Measurements from ENCODE around the gene RCC1. TPM values are rescaled to one million over a fixed set of nuclear protein-coding genes. Genes with fewer than 3 reads are reported as not detected.

The RCC1 gene
- total RNA-seq, 2 donors from 2014 or later, result 10.1 to 23.4 TPM

DNA sequence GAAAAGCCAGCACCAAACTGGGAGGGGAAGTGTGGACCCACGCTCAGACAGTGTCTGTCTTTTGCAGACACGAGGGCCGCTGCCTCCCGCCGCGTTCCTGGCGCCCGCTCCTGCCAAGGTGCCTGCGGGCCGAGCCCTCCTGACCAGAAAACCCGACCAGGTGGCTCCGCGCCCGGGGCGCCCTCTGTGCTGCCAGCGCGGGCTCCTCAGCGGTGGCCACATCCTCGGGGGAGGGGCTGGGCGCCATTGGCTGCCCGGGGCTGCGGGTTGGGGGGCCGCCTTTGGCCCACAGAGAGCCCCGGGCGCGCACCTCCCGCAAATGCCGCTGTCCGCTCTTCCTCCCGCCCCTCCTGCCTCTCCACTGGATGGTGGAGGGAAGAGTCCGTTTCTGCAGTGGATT is 24.6 kb downstream of the RCC1 start:
- no peaks in the 10 kb centered on the region for H3K27me3 ChIP-seq
- no peak for TF ChIP-seq POLR2A (IDR thresholded peaks at IDR 0.05)
- TF ChIP-seq, protein P1, sequence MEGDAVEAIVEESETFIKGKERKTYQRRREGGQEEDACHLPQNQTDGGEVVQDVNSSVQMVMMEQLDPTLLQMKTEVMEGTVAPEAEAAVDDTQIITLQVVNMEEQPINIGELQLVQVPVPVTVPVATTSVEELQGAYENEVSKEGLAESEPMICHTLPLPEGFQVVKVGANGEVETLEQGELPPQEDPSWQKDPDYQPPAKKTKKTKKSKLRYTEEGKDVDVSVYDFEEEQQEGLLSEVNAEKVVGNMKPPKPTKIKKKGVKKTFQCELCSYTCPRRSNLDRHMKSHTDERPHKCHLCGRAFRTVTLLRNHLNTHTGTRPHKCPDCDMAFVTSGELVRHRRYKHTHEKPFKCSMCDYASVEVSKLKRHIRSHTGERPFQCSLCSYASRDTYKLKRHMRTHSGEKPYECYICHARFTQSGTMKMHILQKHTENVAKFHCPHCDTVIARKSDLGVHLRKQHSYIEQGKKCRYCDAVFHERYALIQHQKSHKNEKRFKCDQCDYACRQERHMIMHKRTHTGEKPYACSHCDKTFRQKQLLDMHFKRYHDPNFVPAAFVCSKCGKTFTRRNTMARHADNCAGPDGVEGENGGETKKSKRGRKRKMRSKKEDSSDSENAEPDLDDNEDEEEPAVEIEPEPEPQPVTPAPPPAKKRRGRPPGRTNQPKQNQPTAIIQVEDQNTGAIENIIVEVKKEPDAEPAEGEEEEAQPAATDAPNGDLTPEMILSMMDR (IDR thresholded peaks at IDR 0.05), result no peak
- H3K27ac ChIP-seq, result no peak overlapping the region
- ATAC-seq (no peak), DNase-seq (no peak)
- H3K36me3 ChIP-seq (replicated peaks in 1 of 2; ENCODE audit: insufficient read depth in 1 of 2, low read depth in 2 of 2), result peaks cover 0 to 7% of the 10 kb centered on the region in 2 donors
- no peaks in the 10 kb centered on the region for H3K9me3 ChIP-seq
- H3K4me3 ChIP-seq, result no peak overlapping the region
- WGBS, 2 donors, result 92 to 95% methylated on average over 25 to 31 of the region's 31 CpGs
- H3K4me1 ChIP-seq, result no peaks in the 10 kb centered on the region
- intact Hi-C loops (cut with DNase I), result no loop called here

DNA sequence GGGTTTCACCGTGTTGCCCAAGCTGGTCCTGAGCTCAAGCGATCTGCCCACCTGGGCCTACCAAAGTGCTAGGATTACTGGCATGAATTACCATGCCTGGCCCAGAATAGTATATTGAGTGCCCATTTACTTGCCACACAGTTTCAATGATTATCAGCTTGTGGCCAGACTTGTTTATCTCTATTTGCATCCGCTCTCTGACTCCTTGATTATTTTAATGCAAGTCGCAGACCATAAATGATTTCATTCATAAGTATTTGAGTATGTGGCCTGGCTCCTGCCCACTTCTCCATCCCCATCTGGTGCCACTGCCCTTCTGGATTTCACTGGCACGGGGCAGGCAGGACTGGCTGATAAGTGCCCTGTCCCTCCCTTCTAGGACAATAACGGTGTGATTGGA is 28.8 kb downstream of the RCC1 start:
- DNase-seq (no peak), ATAC-seq (no peak)
- no peak overlapping the region for H3K27ac ChIP-seq
- H3K4me1 ChIP-seq, result no peaks in the 10 kb centered on the region
- H3K4me3 ChIP-seq, result no peak overlapping the region
- no peaks in the 10 kb centered on the region for H3K9me3 ChIP-seq
- TF ChIP-seq POLR2A (IDR thresholded peaks at IDR 0.05), result no peak
- TF ChIP-seq, protein P1 (IDR thresholded peaks at IDR 0.05), result no peak
- no peaks in the 10 kb centered on the region for H3K27me3 ChIP-seq
- intact Hi-C loops (cut with DNase I), result no loop called here
- peaks cover 0 to 8% of the 10 kb centered on the region in 2 donors for H3K36me3 ChIP-seq (replicated peaks in 1 of 2; ENCODE audit: insufficient read depth in 1 of 2, low read depth in 2 of 2)
- WGBS, 2 donors, result 83 to 93% methylated on average over 6 of the region's 6 CpGs

DNA sequence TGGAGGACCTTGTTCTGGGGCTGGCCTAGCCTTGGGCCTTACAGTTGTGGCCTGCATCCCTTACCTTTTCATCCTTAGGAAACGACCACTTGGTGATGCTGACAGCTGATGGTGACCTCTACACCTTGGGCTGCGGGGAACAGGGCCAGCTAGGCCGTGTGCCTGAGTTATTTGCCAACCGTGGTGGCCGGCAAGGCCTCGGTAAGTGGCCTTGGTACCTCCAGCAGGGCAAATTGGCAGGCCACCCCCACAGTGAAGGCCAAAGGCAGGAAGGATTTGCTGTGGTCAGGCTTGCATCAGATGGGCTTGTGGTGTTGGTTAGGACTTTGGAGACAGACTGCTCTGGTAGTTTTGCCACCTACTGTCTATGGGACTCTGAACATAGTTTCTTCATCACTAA is 29.3 kb downstream of the RCC1 start:
- WGBS, 2 donors, result 65 to 85% methylated on average over 4 to 6 of the region's 6 CpGs
- intact Hi-C loops (cut with DNase I), result no loop called here
- Histone ChIP-seq H3K27ac (no peak overlapping the region), H3K4me3 (no peak overlapping the region), H3K36me3 (replicated peaks in 1 of 2; ENCODE audit: insufficient read depth in 1 of 2, low read depth in 2 of 2) (peaks cover 0 to 8% of the 10 kb centered on the region in 2 donors), H3K4me1 (no peaks in the 10 kb centered on the region), H3K9me3 (no peaks in the 10 kb centered on the region), H3K27me3 (no peaks in the 10 kb centered on the region)
- no peak for DNase-seq
- TF ChIP-seq, protein P1 (IDR thresholded peaks at IDR 0.05), result no peak
- no peak for TF ChIP-seq POLR2A (IDR thresholded peaks at IDR 0.05)
- no peak for ATAC-seq

DNA sequence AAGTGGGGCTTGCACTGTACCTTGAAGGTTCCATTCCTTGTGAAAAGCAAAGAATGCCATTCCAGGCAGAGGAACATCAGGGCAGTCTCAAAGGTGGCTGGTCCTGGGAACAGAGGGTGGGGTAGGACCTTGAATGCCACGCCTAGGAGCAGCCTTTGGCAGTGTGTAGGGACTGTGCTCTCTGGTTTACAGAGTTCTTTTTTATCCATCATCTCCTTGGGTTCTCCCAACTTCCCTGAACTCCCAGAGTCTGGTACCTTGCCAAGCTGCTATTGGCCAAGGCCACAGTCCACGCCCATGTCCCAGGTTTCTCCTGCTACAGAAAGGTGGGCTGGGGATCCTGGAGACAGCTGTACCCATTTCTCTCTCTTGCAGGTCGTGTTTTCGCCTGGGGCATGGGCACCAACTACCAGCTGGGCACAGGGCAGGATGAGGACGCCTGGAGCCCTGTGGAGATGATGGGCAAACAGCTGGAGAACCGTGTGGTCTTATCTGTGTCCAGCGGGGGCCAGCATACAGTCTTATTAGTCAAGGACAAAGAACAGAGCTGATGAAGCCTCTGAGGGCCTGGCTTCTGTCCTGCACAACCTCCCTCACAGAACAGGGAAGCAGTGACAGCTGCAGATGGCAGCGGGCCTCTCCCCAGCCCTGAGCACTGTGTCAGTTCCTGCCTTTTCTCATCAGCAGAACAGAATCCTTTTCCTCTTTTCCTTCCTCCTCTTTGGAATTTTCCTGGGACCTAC is 31.8 kb downstream of the RCC1 start:
- no peaks in the 10 kb centered on the region for H3K9me3 ChIP-seq
- TF ChIP-seq, protein P1 (IDR thresholded peaks at IDR 0.05), result no peak
- no peaks in the 10 kb centered on the region for H3K27me3 ChIP-seq
- 70 to 74% methylated on average over 7 to 8 of the region's 8 CpGs for WGBS, 2 donors
- peaks cover 0 to 6% of the 10 kb centered on the region in 2 donors for H3K36me3 ChIP-seq (replicated peaks in 1 of 2; ENCODE audit: insufficient read depth in 1 of 2, low read depth in 2 of 2)
- no peak overlapping the region for H3K27ac ChIP-seq
- H3K4me3 ChIP-seq, result no peak overlapping the region
- DNase-seq, result peak in 2 of 4 donors; percentile 17 to 27
- intact Hi-C loops (cut with DNase I), result no loop called here
- no peaks in the 10 kb centered on the region for H3K4me1 ChIP-seq
- no peak for ATAC-seq

DNA sequence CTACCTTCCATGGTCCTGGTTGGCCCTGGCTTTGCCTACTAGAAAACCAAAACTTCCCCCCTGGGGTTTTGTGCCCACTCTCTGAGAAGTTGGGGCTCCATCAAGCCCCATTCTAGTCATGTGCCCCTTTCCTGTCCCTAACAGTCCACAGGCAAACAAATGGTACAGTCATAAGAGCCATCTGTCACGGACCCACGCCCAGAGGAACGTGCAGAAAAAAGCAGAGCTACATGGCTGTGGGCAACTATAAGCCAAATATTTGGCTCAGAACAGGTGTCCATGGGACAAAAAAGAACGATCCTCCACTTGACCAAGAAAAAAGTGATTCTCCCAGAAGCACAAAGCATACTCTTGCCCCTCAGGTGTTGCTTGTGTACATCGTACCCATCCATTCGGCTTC is 32.4 kb downstream of the RCC1 start:
- no peak overlapping the region for H3K27ac ChIP-seq
- DNase-seq (no peak), ATAC-seq (no peak)
- 84 to 85% methylated on average over 6 of the region's 6 CpGs for WGBS, 2 donors
- intact Hi-C loops (cut with DNase I), result no loop called here
- H3K9me3 ChIP-seq, result no peaks in the 10 kb centered on the region
- no peak overlapping the region for H3K4me3 ChIP-seq
- no peak for TF ChIP-seq POLR2A (IDR thresholded peaks at IDR 0.05)
- TF ChIP-seq, protein P1 (IDR thresholded peaks at IDR 0.05), result no peak
- H3K36me3 ChIP-seq (replicated peaks in 1 of 2; ENCODE audit: insufficient read depth in 1 of 2, low read depth in 2 of 2), result peaks cover 0 to 6% of the 10 kb centered on the region in 2 donors
- H3K27me3 ChIP-seq, result no peaks in the 10 kb centered on the region
- no peaks in the 10 kb centered on the region for H3K4me1 ChIP-seq
